Psoas muscle (tissue), 8 donors: ENCODE measurements around the gene SLC24A3. TPM values are rescaled to one million over a fixed set of nuclear protein-coding genes. Genes with fewer than 3 reads are reported as not detected.

Experiments
- ATAC-seq, 4 donors: fragments of 200-7000 bp; cut with Tn5 transposase; one replicate each; pipeline ENCODE4 v1.9.1; 2020; ENCODE audit warnings: moderate library complexity in 3 of 4, mild to moderate bottlenecking in 2 of 4
- DNase-seq, 2 donors: peaks; one replicate each; pipeline ENCODE4 v3.0.0-alpha.2; 2020
- H3K27ac ChIP-seq: fragments of 200-600 bp; one replicate; pipeline ENCODE4 v1.8.0; 2022
- H3K27me3 ChIP-seq, 3 donors: fragments of 200-600 bp in 1 of 3; one replicate each; pipeline versions ENCODE4 v1.6.1 to v1.8.0; 2013 to 2022; ENCODE audit warnings: low read length in 2 of 3, mild to moderate bottlenecking in 2 of 3, moderate library complexity in 1 of 3; ENCODE audit not compliant: insufficient read depth in 3 of 3
- H3K36me3 ChIP-seq, 2 donors: fragments of 200-600 bp in 1 of 2; one replicate each; pipeline versions ENCODE4 v1.6.1 to v1.8.0; 2013 to 2022; ENCODE audit warnings: low read depth in 1 of 2, mild to moderate bottlenecking in 1 of 2, moderate library complexity in 1 of 2; ENCODE audit not compliant: insufficient read depth in 1 of 2
- H3K4me1 ChIP-seq: fragments of 200-600 bp; one replicate; pipeline ENCODE4 v1.8.0; 2022
- H3K4me3 ChIP-seq: fragments of 200-600 bp; one replicate; pipeline ENCODE4 v1.8.0; 2022; ENCODE audit warnings: mild to moderate bottlenecking
- H3K9me3 ChIP-seq: fragments of 200-600 bp; one replicate; pipeline ENCODE4 v1.8.0; 2022
- WGBS, 3 donors: extraction: QIAGEN DNeasy Blood & Tissue Kit; methylation state at CpG; one replicate each; pipeline versions ENCODE4 v1.1.6 to v1.1.7; 2013; 5-methylcytosine and 5-hydroxymethylcytosine counted together
- intact Hi-C, 2 donors: fragments of 100-400 bp; cut with DNase I; formaldehyde crosslinking; loops; one replicate each; pipeline versions ENCODE4 v1.11.0 to v1.14.2; 2022
- polyA plus RNA-seq, 3 donors: library from polyadenylated mRNA; stranded (reverse); fragments of 200-250 nt; gene quantifications; one replicate each; pipeline ENCODE4 v1.2.3, GENCODE V29; 2013
- total RNA-seq, 4 donors: library from RNA; stranded (reverse); fragmentation: NEBNext Ultra II Directional in 2 of 4; extraction: Animal tissue kit (Norgen Biotek cat#: 25700) in 2 of 4; gene quantifications; one replicate each; pipeline versions ENCODE4 v1.2.1 to v1.2.4, GENCODE V29; 2021 to 2023
- TF ChIP-seq, protein P1 (sequence below): fragments of 200-600 bp; IDR thresholded peaks from one replicate; pipeline ENCODE4 v1.8.0; 2022; ENCODE audit warnings: antibody characterized with exemption
- donor health status: healthy with polysubstance abuse.
- donor health status: DM: no; HTN: no; CAD: no; lungs with moderate emphysema.
- donor health status: Bipolar disorder and iron deficiency.
- donor health status: healthy.
- donor health status: DM: yes; HTN: yes; CAD: no.
- donor health status: DM: no; HTN: no; CAD: no.
- donor health status: DM: no; HTN: no; CAD: no.
- donor health status: DM: yes; HTN: yes; CAD: no.

Gene SLC24A3
- total and polyA plus RNA-seq, 7 donors, result 3.0 to 24.4 (median 8.2) TPM

DNA sequence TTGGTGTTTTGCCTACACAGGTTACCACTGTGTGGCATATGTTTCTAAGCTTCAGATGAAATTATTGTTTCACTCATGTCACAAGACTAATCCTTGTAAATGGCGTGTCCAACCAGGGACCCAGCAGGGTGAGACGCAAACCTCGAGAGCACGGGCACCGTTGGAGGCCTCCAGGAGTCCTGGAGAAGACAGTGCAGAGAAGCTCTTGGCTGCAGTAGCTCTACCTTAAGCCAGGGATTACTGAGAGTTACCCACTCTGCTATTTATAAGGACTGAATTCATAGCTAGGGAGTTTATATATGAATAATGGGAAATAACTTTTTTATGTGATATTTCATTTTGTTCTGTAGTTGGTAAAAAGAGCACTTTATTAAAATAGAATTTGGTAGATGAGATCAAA is 137.4 kb downstream of the SLC24A3 start:
- H3K4me1 ChIP-seq, result peaks cover 35% of the 10 kb centered on the region
- intact Hi-C loops, result loop anchor here (5.0 to 10.0 kb wide), 3 partner anchors 82 to 235 kb away; partner anchors contain the start of gene SLC24A3 (in 1 of the 2)
- 32 to 47% (median 38%) methylated on average over 5 of the region's 5 CpGs for WGBS, 3 donors
- H3K27me3 ChIP-seq, result no peaks in the 10 kb centered on the region
- no peak overlapping the region for H3K4me3 ChIP-seq
- TF ChIP-seq, protein P1, sequence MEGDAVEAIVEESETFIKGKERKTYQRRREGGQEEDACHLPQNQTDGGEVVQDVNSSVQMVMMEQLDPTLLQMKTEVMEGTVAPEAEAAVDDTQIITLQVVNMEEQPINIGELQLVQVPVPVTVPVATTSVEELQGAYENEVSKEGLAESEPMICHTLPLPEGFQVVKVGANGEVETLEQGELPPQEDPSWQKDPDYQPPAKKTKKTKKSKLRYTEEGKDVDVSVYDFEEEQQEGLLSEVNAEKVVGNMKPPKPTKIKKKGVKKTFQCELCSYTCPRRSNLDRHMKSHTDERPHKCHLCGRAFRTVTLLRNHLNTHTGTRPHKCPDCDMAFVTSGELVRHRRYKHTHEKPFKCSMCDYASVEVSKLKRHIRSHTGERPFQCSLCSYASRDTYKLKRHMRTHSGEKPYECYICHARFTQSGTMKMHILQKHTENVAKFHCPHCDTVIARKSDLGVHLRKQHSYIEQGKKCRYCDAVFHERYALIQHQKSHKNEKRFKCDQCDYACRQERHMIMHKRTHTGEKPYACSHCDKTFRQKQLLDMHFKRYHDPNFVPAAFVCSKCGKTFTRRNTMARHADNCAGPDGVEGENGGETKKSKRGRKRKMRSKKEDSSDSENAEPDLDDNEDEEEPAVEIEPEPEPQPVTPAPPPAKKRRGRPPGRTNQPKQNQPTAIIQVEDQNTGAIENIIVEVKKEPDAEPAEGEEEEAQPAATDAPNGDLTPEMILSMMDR, result no peak
- peak overlapping the region; percentile 23 for H3K27ac ChIP-seq
- peak; percentile 48 to 82 (median 74) for ATAC-seq
- DNase-seq, result no peak
- H3K9me3 ChIP-seq, result no peaks in the 10 kb centered on the region
- H3K36me3 ChIP-seq, result no peaks in the 10 kb centered on the region

DNA sequence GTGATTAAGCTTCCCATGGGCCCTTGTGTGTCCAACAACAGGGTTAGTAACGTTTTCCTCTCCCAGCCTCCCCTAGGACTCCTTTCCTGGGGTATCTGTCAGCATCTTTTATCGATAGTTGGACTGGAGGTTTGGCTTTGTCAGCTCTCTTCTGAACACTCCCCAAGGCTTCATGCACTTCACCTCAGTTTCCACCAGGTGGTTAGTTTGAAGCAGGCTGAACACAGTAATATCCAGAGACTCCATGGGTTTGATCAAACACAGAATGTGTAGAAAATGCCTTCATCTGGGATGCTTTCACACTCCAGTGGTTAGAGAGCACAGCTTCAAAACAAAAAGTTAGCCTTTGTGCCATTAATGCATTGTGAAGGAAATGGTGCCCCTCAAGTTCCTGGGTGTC is 139.1 kb downstream of the SLC24A3 start:
- no peak overlapping the region for H3K4me3 ChIP-seq
- H3K27ac ChIP-seq, result no peak overlapping the region
- peaks cover 35% of the 10 kb centered on the region for H3K4me1 ChIP-seq
- TF ChIP-seq, protein P1, result no peak
- DNase-seq, result no peak
- H3K9me3 ChIP-seq, result no peaks in the 10 kb centered on the region
- H3K36me3 ChIP-seq, result no peaks in the 10 kb centered on the region
- intact Hi-C loops, result loop anchor here in 1 of 2 donors (5.0 kb wide), 1 partner anchor 81 kb away; no protein-coding TSS in a partner anchor
- WGBS, 3 donors, result 37 to 45% (median 41%) methylated on average over 2 of the region's 2 CpGs
- no peaks in the 10 kb centered on the region for H3K27me3 ChIP-seq
- ATAC-seq, result no peak

DNA sequence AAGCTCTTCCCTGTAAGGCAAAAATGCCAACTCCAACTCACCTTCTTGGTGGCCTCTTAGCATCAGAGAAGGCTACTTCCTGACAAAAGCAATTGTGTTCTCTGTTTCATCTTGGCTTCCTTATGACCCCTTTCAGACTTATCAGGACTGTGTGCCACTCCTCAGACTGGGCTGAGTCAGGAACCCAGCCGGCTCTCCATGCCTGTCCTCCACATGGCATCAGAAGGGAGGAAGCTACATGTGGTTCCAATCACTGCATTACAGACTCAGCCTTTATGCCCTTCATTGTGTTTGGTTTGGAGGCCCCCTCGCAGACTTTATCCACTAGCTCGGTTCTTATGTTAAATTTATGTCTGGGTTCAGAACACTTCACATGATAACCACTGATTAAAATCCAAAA is 142.5 kb downstream of the SLC24A3 start:
- DNase-seq, result no peak
- Histone ChIP-seq H3K27ac (no peak overlapping the region), H3K36me3 (no peaks in the 10 kb centered on the region), H3K4me1 (peaks cover 7% of the 10 kb centered on the region), H3K27me3 (no peaks in the 10 kb centered on the region), H3K9me3 (no peaks in the 10 kb centered on the region), H3K4me3 (no peak overlapping the region)
- 80 to 92% (median 81%) methylated on average over 3 of the region's 3 CpGs for WGBS, 3 donors
- intact Hi-C loops, result loop anchor here in 1 of 2 donors (5.0 kb wide), 1 partner anchor 77 kb away; no protein-coding TSS in a partner anchor
- TF ChIP-seq, protein P1, result no peak
- no peak for ATAC-seq

DNA sequence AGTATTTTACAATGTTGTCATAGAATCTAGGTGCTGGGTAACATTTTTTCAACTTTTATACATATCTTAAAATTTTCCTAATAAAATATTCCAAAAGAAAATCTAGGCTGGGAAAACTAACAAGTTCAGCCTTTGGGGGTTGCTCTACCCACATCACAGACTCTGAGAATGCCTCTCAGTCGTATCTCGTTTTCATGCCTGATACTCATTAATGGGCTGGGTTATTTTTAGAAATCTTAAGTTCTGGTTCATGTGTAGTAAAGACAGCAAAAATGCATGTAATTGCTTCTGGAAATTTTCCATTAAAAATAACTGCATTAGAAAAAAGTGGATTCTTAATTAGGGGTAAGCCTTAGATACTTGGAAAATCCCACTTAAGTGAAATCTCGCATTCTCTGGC is 149.3 kb downstream of the SLC24A3 start:
- Histone ChIP-seq H3K27ac (no peak overlapping the region), H3K4me1 (peaks cover 11% of the 10 kb centered on the region), H3K27me3 (no peaks in the 10 kb centered on the region), H3K36me3 (no peaks in the 10 kb centered on the region), H3K4me3 (no peak overlapping the region), H3K9me3 (no peaks in the 10 kb centered on the region)
- intact Hi-C loops, result no loop called here
- ATAC-seq (no peak), DNase-seq (no peak)
- TF ChIP-seq, protein P1, result no peak
- 45 to 75% (median 47%) methylated on average over 3 of the region's 3 CpGs for WGBS, 3 donors

- Histone ChIP-seq H3K9me3 (no peaks in the 10 kb centered on the region), H3K4me1 (peaks cover 11% of the 10 kb centered on the region), H3K27me3 (no peaks in the 10 kb centered on the region), H3K27ac (no peak overlapping the region), H3K36me3 (no peaks in the 10 kb centered on the region), H3K4me3 (peak overlapping the region; percentile 9)
- no peak for DNase-seq
- peak in 1 of 4 donors; percentile 55 for ATAC-seq
- intact Hi-C loops, result no loop called here
- TF ChIP-seq, protein P1, result no peak
- 28 to 36% (median 33%) methylated on average over 4 of the region's 4 CpGs for WGBS, 3 donors
Measured at GRCh38 chr20:19363476-19363875, 151.0 kb downstream of the SLC24A3 start.
